Left renal cortex interstitium (tissue), 4 donors: Measurements from ENCODE around the gene MMP3. TPM values are rescaled to one million over a fixed set of nuclear protein-coding genes. Genes with fewer than 3 reads are reported as not detected.
"Not testable (repeated sequence)": the region's sequence is repeated elsewhere in the genome, so short reads cannot be mapped to it uniquely, and the experiment has no call there.

ENCODE experiments used
- DNase-seq, 4 donors: peaks; one replicate each; pipeline ENCODE4 v3.0.0-alpha.2; 2013; ENCODE audit warnings: low read depth in 4 of 4, low spot score in 2 of 4, missing footprints in 1 of 4
- polyA plus RNA-seq, 4 donors: library from polyadenylated mRNA; unstranded; fragments of 120-200 nt; gene quantifications; one replicate each; pipeline ENCODE4 v1.2.1, GENCODE V29; 2013; ENCODE audit not compliant: insufficient read length in 4 of 4

MMP3 gene
- polyA plus RNA-seq = under 1 TPM in 1 of 4 donors, not detected in 3; 0.25 TPM

DNA sequence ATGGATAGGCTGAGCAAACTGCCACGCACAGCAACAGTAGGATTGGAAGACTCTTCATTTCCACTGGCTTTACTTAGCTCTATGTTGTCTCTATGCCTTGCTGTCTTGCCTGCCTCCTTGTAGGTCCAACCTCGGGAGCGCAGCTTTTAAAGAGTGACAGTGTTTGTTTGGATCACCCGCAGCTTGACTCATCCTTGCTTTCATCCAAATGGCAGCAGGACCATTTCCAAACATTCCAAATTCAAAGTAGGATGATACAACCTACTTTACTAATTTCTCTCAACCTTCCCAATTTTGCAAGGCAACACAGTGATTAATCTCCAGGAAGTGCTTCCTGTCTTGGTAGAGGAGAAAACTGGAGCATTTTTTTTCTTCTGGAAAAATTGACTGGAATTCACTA lies at the start of gene MMP3:
TSS of gene MMP3 (minus strand) at position 121 of the 400 bp plus-strand sequence. CDS start at position 58, 63 bp downstream.
- DNase-seq = no peak

DNA sequence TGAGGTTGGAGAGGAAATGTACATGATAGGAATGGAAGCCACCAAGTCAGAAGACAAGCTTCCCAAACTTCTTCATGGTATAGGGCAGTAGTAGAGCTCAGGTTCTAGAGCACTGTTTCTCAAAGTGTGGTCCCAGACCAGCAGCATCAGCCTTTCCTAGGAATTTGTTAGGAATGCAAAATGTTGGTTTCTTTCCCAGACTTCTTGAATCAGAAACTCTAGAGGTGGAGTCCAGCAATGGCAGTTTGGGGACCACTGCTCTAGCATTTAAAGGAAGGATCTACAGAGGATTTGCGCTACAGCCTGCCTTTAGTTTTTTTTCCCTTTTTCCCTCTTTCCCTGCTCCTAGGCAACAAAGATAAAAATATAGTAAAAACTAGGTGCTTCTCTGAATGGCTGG lies 48.3 kb upstream of the MMP3 start:
- DNase-seq = no peak

DNA sequence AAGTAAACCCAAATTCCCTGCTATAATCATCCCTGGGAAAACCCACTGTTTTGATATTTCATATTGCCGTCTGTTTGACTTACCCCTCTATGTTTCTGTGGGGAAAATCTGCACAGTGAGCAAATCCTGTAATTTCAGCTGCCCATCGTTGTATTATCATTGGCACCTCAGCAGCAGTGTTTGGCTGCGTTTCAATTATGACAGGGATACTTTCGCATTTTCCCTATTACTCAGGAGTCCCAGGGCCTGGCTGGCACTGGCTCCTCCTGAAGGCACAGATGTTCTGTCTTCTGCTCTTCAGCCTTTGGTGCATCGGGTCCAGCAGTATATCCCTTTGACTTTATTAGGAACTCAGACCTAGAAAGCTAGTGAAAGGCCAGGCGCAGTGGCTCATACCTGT lies 43.6 kb upstream of the MMP3 start:
- no peak for DNase-seq

DNA sequence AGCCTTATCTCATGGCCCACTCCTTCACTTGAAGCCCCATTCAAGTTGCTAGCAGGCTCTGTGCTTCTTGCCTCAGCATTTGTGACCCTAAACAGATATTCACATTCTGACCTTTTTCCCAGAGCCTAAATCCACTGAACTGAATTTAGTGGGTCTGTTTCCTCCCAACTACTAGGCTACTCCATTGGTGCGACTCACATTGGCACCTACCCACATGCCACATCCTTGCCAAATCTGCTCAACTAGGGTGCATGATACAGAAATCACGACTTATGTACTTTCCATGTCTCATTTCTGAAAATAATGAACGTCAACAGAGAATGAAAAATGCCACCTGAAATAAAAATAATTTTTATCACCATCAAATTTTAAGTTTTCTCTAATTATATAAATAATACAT lies 39.7 kb upstream of the MMP3 start:
- no peak for DNase-seq

DNA sequence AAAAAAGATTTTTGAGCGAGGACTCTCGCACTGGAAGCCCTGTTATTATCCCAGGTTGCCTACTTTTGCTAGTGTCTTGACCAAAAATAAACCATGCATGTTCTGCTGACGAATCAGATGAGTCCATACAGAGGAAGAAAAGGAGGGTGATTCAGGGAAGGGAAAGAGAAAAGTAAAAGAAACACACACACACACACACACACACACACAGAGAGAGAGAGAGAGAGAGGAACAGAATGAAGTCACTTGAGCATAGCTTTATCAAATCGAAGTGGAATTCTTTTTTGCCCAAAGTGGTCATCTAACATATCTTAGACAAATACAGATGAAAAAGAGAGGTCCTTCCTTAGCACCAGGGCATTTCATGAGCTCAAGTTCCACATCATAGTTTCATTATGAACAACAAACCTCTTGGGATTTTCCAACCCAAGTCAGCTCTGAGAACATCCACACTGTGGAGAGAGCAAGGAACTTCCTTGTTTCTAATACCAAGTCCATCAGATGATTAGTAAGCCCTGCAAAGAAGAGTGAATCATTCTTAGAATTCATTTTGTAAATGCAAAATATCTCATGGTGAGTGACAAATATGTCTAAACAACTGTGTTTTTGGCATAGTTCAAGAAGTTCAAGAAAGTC lies 39.1 kb upstream of the MMP3 start:
- no peak for DNase-seq

DNA sequence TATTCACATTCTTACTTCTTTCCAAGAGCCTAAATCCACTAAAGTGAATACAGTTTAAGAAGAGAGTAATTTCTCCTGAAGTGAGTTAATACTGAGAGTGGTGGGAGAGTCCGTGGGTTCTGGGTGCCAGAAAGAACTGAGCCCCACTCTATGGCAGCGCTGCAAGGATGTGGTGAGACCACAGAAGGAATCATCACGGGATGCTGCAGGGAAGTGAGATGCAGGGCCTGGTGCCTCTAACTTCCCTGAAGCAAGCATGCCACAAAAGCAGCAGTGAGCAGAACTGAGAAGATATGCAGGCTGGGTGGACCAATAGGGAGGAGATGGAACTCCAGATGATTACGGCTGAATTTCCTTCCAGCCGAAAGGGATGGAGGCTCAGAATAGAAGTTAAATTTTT lies 36.4 kb upstream of the MMP3 start:
- DNase-seq = no peak

DNA sequence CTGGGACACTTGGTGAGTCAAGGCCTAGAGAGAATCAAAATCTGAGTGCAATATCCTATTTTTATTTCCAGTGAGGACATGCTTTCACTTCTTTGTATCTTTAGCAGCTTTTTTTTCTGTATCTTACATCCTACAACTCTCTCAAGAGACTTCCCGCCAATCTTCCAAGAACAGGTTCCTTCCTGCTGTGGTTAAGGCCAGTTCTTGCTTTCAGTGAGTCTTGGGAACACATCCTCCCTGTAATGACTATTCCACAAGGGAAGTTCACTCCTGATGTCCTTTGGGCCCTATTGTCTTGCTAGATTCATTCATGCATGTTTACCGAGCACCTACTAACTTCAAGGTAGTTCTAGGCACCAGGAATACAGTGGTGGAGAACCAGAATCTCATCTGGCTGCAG lies 35.2 kb upstream of the MMP3 start:
- no peak for DNase-seq

DNA sequence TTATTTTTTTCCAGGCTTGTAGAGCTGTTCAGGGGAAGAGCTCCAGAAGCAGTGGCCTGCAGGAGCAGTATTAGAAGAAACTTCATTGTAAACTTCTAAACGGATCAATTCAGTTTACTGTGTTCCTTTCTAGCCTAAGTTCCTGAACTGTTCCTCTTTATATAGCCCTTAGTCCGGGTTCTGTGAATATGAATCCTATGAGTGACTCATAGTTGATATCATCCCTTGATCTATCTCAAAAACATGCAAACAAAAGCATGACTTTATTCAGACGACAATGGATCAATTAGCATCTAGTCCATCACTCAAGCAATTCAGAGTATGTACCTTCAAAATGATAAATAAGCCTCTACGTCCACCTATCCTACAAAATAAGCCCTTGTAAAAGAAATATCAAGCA lies 31.4 kb upstream of the MMP3 start, which contains the start of gene MMP12:
TSS of gene MMP12 (minus strand) at position 131 of the 400 bp plus-strand sequence. CDS start at position 86, 45 bp downstream.
- DNase-seq = no peak

DNA sequence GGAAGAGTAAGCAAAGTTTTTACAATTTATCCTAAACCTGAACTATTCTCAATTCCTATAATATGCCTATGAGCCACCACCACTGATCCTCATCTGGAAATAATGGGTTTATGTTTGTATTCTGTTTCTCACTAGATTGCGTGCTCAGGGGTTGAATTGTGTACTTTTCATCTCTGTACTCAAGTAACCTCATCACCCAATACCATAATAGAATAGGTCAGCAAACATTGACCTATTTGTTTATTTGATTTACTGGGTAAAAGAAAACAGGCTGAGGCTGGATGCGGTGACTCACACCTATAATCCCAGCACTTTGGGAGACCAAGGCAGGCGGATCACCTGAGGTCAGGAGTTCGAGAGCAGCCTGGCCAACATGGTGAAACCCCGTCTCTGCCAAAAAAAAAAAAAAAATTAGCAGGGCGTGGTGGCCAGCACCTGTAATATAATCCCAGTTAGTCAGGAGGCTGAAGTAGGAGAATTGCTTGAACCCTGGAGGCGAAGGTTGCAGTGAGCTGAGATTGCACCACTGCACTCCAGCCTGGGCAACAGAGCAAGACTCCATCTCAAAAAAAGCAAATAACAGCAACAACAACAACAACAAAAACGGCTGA lies 26.1 kb upstream of the MMP3 start:
- not testable (repeated sequence) for DNase-seq

DNA sequence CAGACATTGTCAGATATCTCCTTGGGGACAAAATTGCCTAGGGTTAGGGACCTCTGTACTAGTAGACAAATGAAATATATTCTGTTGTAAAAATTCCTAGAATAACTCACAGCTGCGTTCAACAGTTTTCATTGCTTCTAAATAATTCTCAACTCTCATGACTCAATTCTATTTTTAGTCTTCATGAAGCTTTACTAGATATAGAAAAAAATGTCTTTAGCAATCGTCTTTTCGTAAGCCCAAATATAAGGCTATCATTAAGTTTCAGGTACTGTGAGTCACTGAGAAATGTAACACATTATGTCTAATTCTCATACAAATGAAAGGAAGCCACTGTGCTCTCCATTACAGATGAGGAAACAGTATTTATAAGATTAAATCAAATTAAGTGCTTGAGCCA lies 24.9 kb upstream of the MMP3 start:
- DNase-seq = peak in 1 of 4 donors; percentile 3

DNA sequence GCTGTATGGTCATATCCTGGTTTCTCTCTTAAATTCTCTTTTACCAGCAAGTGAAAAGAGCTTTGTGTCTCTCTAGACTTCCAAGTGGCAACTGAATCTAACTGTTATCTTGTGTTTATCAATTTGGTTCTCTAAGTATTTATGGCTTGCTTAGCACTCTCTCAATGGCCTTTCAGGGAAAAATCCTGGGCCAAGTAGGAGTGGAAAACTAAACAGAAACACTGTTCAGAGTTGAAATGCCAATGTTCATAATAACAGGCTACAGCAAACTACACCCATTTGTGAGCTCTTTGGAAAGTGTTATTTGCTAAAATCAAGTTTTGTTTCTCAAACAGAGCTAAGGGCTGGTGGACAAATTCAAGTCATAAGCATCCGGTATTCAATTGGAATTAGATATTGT lies 21.3 kb upstream of the MMP3 start:
- no peak for DNase-seq

DNA sequence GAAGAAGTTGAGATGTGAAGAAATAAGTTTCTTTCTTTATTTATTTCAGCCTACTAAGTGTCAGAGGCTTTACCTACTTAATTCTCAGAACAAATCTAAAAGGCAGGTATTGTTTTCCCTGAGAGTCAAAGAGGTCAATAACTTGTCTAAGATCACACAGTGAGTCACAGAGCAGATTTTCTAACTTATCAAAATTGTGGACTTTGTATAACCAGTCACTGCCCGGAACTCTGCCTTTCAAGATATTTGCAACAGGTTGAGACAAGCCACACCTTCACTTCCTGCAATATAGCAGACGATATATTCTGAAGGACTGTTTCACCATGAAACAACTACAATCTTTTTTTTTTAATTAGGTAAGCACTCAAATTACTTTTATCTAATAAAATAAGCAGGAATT lies 10.5 kb upstream of the MMP3 start:
- no peak for DNase-seq

DNA sequence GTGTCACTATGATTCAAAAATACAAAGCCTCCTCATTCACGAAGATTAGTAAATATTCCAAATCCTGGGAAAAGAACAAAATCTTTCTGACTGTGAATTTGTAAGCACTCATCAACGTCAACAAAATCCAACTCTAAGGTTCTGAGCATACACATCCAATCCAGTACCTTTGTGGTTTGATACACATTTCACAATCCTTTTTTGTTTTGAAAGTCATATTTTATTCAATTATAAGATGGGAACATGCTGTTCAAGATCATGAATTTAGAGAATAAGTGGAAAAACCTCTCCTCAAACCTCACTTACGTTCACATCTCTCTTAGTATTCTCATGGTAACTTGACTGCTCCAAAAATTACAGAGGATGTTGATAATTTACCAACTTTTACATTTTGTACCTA lies 9.6 kb upstream of the MMP3 start:
- DNase-seq = no peak

DNA sequence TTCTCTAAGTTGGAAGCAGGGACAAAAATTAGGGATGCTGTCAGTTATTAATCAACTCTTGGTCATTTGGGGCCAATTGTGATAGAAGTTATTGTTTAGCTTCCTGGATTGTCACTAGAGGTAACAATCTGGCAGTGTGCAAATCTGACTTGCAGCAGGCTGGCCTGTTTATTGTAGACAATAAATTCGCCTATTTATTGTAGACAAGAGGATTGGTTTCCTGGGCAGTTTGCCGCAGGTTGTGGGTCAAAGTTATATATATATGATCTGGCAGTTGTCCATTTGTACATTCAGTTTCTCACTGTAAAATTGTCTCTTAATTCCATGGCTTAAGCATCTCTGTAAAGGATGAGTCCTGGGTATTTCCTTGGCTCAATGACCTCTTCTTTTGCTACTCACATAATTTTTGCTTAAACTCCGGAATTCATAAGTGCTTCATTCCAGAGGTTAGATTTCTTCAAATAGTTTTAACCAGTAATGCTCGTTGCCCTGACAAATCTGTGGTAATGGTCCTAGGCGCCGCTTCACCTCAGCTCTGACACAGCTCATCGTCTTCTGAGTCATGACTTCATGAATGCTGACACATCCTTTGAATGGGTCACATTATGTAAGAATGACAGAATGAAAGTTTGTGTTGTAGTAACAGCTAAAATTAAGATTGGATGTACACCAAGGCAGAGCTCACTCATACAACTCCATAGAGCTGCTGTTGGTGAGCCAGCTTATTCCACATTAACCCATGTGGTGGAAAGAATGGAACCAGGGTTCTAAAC lies 7.8 kb upstream of the MMP3 start:
- no peak for DNase-seq

DNA sequence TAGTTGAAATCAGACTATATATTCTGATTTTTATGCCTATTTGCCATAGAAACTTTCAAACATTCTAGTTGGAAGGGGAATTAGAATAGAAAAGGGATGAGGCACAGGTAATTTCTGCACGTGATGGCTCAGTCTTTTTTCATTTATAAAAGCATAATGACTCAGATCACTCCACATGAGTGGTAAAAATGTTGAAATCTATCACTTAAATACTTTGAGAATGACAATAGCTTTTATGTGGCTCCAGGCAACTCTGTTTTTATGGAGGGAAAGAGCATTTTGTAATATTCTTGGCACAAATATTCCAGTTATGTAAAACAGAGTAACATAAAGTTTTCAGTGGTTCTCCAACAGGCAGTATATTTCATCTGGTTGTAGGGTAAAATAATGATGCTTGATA lies 5.9 kb upstream of the MMP3 start:
- no peak for DNase-seq

DNA sequence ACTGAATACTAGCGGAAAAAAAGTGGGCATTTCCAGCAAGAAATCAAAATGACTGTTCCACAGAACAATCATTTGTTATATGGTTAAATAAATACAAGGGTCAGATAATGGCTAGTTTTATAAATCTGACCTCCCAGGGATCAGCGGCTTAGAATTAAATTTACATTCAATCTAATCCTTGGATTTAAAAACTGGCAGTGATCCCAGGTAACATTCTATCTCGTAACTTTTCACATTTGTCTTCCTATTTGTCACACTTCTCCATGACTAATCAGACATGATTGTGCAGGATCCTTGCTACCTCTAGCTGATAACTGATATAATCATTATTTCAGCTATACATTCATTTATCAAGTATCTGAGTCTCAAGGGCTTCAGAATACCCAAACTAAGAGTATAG lies 2.9 kb upstream of the MMP3 start:
- no peak for DNase-seq

DNA sequence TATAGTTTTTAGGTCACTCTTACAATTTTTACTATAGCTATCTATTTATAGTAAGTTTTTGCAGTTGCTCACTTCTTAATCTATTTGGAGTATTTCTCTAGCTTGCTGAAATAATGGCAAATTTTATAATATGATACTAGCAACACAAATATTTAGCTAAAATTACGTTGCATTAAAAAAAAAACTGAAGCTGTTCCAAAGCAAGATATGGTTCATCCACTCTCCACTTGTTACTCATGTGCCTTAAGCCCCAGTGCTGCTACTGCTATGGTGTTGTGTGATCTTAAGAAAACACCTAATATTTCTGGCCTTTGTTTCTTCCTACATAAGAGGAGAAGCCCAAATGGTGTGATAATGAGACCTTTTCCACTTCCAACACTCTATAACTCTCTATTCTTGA lies 479 bp downstream of the MMP3 start:
- DNase-seq = no peak

DNA sequence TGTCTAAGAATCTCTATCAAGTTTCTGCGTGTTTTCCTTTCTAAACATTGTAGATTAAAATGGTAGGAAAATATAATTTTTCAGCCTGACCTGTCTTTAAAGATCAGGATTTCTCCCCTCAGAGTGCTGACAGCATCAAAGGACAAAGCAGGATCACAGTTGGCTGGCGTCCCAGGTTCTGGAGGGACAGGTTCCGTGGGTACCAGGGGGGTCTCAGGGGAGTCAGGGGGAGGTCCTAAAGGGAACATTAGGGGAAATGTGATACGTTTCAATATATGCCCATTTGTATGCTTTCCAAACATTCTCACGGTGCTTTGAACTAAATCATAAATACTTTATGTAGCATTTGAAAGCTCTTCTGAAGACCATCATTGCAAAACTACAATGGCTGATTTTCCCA lies 3.4 kb downstream of the MMP3 start:
- DNase-seq = no peak

DNA sequence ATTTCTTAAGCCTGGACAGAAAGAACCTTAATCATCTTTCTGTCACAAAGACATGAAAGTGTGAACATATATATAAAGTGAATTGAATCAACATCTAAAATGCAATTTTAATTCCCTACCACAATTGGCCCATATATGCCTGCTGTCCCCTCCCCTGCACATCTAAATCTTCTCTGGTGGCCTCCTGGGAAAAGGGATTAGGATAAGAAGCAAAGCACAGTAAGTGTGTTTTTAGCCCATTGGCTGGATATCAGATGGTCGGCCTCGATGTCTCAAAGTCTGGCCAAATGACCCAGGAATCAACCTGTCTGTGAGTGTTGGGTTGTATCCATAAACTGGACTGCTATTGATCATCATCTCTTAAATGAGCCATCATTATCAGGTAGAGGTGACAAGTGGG lies 5.8 kb downstream of the MMP3 start:
- no peak for DNase-seq

DNA sequence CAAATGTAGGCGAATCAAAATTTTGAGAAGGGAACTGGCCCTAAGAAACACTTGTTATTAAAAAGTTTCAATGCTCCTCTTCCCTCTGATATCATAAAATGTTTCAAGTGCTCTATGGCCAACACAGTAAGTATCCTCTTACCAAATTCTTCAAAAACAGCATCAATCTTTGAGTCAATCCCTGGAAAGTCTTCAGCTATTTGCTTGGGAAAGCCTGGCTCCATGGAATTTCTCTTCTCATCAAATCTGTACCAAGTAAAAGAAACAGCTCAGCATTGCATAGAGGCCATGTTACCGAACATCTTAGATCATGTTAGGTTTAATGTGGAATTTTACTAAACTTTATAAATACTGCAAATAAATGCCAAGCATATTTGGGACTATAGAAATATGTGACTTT lies 6.3 kb downstream of the MMP3 start:
- no peak for DNase-seq

DNA sequence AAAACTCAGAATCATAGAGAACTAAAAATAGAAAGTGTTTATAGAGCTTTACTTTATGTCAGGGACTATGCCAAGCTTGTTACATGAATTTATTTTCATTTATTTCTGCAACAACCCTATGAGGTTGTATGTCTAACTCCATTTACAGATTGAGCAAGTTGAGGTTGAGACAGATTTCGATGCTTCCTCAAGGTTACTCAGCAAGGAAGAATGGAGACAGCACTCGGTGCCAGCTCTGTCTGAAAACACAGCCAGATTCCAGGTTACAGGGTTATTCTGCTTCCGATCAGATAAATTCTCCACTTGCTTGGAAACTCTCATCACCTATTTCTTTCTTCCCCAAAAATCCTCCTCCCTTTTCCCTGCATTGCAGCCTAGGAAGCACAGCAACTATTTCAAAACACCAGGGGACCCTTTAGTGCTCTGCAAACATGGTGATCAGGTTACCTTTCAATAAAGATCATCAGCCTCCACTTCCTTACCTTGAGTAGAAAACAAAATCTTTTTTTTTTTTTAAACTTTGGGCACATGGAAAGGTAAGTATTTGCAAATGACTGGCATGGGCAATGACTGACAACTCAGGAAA lies 7.0 kb downstream of the MMP3 start:
- DNase-seq = no peak
